Esophagus squamous epithelium (tissue), 4 donors: Measurements from ENCODE around the gene ADAMTS7.
"Not testable (repeated sequence)": the region's sequence is repeated elsewhere in the genome, so short reads cannot be mapped to it uniquely, and the experiment has no call there.

Source experiments
- CTCF ChIP-seq, 6 experiments: fragments of 450-650 bp in 4 of 6; fragments of 200-600 bp in 2 of 6; sonication (generic) in 2 of 6; IDR thresholded peaks; one replicate each; pipeline ENCODE4 v1.5.1; 2016 to 2019; ENCODE audit warnings: antibody characterized with exemption in 6 of 6, mild to moderate bottlenecking in 4 of 6, moderate library complexity in 4 of 6
- POLR2A ChIP-seq, 4 donors: fragments of 450-650 bp; IDR thresholded peaks; one replicate each; pipeline ENCODE4 v1.6.1; 2017; ENCODE audit warnings: antibody characterized with exemption in 4 of 4, mild to moderate bottlenecking in 4 of 4, moderate library complexity in 3 of 4

- TF ChIP-seq CTCF, POLR2A (IDR thresholded peaks at IDR 0.05): not testable (repeated sequence)
These were observed 54.3 kb downstream of the ADAMTS7 start for GRCh38 chr15:78756781-78757635.
